GM19324 (cell line): ENCODE measurements around the gene AURKB.
"Not testable (repeated sequence)": the region's sequence is repeated elsewhere in the genome, so short reads cannot be mapped to it uniquely, and the experiment has no call there.

Experiments
- ATAC-seq: cut with Tn5 transposase; IDR thresholded peaks from one replicate; pipeline ENCODE4 v1.9.1; 2021; ENCODE audit warnings: mild to moderate bottlenecking, moderate library complexity; ENCODE audit not compliant: unreplicated experiment, low FRiP score

Gene AURKB

DNA sequence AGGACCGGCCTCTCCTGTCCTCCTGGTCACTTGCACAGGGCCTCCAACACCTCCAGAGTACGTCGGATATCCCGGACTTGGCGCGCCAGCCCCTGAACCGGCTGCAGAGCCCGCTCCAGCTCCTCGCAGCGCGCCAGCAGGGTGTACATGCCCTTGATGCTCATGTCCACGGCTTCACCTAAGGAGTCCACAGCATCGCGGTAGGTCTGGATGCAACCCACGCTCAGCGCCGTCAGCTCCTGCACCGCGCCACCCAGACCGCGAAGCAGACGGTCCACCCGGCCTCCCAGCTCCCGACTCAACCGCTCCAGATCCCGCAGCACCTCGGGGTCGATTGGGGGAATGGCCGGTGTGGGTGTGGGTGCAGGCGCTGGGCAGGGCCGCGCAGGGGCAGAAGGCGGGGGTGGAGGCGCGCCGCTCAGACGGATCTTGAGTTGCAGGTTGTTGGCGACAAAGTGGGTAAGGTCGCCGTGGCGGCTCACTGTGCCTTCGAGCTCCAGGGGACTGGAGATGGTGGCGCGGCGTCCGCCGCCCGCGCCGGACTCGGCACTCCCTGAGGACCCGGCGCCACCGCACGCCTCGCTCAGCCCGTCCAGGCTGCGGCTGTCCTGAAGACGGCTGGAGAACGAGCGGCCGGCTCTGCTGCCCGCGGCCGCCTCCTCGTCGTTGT is 21.2 kb downstream of the AURKB start:
- ATAC-seq = no peak

DNA sequence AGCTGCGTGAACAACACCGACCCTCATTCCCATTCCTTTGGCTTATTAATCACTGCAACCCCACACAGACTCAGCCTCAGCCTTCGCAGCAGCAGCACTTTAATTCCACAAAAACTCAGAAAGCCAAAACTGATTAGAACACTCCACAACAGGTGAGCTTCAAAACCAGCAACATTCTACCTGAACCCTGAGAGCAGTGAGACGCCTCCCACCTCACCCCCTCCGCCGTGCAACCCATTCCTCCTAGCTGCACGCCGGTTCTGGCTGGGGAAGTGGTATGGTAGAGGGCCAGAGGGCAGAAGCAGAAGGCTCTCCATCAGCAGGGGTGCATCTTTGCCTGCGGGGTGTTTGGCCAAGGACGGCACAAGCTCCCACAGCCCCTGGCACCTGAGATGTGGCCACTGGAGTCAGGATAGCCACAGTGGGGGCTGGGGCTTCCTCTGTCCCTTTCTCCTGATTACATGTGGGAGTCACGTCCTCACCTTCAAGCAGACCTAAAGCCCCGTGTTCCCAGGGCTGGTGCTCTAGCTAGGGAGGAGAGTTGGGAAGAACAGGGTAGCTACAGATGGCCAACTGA is 22.0 kb downstream of the AURKB start:
- no peak for ATAC-seq

DNA sequence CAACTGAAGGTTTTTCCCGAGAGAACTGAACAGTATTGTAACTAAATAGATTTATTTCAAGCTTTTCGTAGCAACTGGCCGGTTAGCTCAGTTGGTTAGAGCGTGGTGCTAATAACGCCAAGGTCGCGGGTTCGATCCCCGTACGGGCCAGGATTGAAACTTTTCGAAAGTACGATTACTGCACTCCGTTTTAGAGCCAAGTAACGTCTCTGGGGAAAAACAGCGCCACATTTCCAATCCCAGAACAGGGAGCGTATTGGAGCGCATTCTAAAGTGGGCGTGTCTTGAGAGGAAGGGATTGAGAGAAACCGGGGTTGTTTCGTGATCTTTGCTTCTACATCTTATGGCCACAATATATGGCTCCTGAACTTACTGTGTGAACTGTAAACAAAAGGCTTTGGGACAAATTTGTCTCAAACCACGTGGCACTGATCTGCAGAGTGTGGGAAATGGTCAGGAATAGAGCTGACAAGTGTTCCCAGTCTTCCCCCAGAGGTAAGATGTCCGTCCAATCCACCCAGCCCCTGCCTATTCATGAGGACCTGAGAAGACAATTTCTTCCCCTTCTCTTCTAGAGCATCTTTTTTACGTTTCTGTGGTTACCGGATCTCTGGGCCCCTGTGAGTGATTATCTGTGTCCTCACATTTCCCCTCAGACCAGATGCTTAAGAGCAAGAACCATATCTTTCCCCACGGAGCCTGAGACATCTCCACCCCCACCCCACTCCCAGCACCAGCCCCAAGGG is 22.7 kb downstream of the AURKB start:
- peak; percentile 27 for ATAC-seq

DNA sequence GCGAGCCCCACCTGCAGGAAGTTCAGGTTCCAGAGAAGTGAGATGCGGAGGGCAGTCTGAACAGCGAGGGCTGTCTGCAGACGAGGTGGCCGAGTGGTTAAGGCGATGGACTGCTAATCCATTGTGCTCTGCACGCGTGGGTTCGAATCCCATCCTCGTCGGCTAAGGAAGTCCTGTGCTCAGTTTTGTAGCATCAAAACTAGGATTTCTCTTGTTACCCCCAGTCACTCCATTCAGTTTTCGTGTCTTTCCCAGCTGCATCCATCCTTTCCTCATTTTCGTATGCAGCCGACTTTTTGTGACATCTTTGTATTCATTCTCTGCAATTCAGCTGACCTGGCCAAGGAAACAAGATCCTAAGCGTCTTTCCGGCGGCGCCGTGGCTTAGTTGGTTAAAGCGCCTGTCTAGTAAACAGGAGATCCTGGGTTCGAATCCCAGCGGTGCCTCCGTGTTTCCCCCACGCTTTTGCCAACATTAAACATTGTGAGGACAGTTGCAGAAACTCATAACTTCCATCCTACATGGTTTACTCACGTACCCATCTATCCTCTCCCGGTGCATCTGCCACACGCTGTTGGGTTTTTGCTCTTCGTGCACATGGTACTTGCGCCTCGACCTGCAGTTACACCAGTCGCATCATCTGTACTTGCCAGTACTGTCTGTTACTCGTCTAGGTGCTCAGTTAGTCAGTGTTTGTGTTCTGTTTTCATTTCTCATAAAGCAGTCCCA is 23.4 kb downstream of the AURKB start:
- peak; percentile 30 for ATAC-seq

DNA sequence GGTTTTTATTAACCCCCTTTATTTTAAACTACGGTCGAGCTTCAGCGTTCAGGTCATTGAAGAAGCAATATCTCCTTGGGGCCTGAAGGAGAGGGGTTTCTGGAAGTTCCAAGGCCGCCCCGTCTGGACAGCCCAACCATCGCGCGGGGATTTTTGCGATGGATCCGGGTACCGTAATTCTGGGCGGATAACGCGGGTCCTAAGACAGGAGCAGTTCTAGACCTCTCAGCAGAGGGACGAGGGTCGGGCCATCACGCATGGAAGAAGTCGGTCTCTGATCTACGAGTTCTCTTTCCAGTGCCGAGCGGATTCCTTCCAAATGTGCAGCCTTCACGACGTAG is 24.0 kb downstream of the AURKB start:
- ATAC-seq = no peak

DNA sequence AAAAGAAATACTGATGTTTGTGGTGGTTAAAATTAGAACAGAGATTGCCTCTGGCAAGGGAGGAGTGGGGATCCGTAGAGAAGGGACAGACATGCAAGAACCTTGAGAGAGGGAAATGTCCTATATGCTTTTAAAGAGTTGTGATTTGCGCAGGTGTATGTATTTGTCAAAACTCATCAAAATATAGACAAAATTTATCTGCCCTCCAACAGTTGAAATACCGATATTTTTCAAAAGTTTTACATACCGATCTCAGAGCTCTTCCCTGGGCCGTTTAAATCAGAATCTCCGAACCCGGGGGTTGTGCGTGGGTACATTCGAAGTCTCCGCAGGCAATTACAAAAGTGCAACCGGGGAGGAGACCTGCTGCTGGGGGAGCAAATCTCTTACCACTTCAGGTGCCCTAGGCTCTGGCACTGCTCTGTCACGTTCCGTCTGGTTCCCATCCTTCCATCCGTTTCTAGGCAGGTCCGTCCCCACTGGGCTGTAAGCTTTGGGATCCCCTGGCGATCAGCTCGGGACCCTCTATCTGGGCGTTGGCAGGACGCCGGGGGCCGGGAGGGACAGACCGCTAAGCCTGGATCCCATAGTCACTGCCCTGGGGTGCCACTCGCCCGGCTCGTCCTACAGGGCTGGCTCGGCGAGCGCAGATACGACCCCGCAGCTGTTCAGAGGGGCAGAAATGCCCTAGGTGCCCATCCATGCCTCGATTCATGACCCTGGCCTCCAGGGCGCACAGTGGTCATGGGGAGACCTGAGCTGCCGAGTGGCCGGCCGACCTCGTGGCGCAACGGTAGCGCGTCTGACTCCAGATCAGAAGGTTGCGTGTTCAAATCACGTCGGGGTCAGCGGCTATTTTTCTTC is 24.6 kb downstream of the AURKB start:
- no peak for ATAC-seq

DNA sequence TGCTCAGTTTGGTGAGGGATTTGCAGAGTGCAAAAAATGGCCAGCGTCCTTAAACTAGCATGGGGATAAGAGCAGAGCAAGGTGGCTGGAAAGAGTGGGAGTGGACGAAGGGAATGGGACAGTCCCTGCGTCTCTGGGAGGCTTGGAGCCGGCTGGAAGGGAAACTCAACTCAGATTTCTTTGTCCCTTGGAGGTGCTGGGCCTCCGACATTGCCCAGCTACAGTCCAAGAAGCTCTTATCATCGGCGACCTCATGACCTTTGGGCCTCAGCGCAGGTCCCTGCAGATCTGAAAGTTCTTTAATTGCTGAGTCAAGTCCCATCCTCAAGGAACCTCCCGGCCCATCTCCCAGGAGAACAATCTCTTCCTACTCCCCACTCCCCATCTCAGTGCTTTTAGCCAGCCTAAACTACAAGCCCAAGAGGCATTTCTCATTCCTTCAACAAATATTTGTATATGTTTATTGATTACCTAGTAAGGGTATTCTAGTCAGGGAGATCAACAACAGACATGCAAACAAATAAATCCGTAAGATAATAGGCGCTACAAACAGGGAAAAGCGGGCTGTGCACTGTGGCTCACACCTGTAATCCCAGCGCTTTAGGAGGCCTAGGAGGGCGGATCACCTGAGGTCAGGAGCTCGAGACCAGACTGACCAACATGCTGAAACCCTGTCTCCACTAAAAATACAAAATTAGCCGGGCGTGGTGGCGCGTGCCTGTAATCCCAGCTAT is 33.2 kb downstream of the AURKB start:
- no peak for ATAC-seq

DNA sequence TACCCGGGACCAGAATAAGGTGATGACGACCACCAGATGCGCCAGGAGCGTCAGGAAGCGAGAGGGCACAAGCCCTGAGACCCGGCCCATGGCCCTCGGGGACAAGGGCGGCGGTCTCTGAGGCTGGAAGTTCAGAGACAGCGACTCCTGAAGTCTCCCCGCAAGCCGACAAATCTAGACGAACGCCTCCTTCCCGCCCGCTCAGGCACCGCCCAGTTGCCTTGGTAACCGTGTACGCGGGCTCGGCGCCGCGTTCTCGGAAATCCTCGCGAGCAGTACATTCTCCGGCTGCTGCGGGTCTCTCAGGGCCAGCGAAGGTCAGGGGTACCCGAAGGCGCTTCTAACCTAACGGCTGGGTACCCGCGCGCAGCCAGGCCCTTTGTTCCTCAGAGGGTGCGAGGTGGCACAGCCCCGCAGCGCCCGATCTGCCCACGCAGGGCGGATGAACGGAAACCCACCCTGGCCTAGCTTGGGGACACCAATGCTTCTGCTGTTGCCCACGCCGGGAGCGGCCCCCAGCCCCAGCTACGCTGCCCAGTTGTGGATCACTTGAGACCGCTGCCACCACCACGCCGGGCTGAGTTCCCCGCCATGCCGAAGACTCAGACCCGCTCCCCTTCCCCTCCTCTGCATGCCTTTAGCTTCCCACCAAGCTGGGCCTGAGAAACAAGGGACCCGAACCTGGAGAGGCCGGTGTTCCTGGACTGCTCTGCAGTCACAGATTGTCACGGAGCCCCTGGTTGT is 34.0 kb downstream of the AURKB start, which contains the start of gene TMEM107:
TMEM107 (minus strand) TSS at position 184 of the 744 bp plus-strand sequence; CDS start at position 90, 94 bp downstream.
- ATAC-seq = no peak

DNA sequence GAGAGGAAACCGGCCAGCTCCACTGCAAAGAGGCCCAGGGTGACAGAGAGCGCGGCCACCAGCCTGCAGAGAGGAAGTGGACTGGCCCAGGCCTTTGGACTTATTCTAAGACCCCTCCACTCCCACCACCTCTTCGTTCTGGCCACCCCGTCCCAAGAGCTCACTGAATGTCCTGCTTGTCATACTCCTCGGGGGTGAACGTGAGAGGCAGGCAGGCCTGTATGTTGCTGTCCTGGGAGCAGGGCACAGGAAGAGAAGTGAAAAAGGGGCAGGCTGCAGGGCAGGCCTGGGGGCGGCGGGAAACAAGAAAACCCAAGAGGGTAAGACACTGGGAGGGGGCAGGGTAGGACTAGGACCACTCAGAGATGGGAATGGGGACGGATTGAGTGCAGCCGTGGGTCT is 34.6 kb downstream of the AURKB start:
- no peak for ATAC-seq

DNA sequence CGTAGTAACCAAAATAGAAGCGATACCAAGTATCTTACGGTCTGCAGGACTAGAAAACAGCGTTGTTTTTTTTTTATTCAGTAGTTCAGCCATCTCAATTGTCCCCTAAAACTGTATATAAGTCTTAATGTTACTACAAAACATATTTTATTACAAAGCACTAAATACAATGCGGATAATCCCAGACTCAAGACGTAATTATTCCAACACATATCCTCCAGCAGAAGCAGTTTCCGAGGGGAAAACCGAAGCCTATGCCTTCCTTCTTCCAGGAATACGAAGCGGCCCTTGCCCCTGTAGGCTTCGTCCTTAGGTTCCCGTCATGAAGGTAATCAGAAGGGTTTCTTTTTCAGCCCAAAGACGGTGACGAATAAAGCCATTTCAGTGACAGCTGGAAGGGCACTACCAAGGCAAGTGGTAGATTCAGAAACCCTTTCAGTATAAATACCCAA is 36.5 kb downstream of the AURKB start:
- no peak for ATAC-seq

DNA sequence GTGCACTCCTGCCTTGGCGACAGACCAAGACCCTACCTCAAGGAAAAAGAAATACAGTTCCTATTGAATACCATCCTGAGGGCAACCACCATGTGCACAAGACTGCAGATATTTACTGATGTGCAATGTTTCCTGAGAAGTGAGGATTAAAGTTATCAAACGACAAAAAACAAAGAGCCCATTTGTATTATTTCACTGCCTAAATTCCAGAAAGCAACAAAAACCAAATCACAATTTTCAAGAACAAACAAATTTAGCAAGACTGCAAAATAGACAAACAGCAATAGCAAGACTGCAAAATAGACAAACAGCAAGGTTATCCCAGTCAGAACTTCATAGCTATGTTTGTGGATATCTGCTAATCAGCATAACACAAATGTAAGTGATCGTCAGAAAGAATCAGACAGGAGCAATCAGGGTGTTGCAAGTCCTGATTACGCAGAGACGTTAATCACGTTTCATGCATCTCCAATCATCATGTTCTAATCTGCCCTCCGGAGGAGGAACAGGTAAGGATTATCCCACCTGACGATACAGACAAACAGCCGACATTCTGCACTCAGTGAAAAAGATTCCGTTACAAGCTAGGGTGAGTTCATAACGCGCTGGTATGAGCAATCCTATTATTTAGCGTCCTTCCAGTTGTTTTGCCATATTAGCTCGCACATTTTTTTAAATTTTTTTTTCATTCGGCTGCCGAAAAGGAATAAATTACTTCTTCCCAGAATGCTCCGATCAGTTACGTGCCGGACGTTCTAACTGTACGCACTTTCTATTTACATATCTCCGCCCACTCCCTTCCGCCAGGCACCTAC is 37.1 kb downstream of the AURKB start:
- peak; percentile 74 for ATAC-seq

DNA sequence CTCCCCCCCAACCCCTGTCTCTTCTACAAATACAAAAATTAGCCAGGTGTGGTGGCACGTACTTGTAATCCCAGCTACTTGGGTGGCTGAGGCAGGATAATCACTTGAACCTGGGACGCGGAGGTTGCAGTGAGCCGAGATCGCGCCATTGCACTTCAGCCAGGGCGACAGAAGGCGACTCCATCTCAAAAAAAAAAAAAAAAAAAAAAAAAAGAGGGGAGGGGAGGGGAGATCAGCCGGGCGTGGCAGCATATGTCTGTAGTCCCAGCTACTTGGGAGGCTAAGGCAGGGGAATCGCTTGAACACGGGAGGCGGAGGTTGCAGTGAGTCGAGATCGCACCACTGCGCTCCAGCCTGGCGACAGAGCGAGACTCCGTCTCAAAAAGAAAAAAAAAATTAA is 40.2 kb downstream of the AURKB start:
- ATAC-seq = not testable (repeated sequence)

DNA sequence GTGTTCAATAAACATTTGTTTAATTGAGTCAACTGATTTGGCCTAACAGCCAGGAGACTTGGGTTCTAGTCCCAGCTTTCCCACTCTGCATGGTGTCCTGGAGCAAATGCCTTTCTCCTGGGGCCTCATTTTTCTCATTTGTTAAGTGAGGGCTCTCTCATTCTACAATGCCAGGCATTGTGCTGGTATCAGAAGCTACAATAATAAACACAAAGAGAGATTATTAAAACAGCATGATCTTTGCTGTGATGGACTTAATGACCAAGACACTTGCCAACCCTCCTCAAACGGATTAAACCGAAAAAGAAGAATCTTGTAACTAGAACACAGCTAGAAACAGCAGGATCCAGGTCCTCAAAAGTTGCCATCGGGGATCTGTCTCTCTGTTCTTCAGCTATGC is 42.8 kb downstream of the AURKB start:
- ATAC-seq = no peak

DNA sequence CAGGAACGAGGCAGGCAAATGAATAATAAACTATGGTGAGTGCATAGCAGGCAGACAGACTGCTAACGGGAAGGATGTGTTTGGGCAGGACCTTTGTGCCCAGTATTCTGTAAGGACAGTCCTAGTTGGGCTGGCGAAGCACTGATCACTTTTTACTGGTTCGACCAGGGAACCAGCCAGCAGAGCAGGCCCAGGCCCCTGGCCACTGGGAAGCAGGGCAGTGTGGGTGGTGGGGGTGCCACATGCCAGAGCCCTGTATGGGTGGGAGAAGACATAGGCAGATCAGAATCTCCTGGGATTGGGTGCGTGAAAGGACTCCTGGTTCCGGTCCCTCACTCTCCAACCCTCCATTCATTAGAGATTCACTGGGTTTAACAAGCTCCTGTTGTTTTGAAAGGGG is 43.6 kb downstream of the AURKB start:
- ATAC-seq = no peak

DNA sequence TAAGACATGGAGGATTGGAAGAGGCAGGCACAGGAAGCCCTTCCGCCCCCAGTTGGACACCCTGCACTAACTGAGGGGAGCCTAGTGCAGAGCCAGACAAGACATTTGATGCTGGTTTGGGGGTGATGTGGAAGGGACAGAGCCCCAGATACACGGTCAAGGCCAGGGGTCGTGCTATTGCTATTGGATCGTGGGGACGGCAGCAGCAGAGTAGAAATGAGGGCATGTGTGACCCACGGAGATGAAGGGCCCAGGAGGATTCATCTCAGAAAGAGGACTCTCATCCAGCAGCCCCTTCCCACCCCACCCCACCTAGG is 45.6 kb downstream of the AURKB start:
- ATAC-seq = no peak

DNA sequence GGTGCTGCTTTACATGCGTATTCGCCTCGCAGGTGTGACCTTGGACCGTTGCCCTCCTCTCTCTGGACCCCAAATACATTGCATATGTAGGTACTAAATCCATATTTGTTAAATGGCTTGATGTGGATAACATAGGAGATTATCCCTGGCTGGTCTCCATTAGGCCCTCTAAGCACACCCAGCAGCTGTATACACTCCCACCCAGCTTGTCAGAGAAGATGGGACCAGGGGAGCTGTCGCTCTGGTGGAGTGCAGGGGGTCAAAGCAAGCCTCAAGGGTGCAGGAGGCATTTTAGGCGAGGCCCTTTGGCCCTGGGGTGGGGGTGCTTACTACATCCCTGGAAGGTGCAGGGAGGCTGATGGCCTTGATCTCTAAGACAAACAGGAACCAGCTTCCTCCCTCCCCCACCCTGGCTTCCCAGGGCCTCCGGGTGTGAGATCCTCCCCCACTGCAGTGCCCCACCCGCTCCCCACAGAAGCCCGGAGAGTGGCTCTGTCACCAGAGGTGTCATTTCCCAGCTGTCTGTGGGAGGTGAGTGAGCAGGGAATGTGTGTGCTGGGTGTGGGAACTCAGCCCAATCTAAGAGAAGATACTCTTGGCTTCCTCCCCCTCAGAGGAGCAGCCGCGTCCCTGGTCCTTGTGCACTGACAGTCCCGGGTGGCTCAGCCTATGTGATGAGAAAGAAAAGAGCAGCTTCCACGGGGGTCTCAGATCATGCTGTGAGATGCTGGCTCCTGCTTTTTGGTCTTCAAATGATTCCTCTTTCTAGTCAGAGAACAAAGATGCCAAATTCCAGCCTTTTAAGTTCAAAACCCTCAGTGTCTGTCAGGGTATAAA is 46.2 kb downstream of the AURKB start:
- no peak for ATAC-seq
